Measurements from ENCODE around the gene ATP5IF1.
A peak's percentile ranks its signal among the peaks of the same experiment; 100 is the strongest.

ATP5IF1 gene

GRCh38 chr1:28235755-28236655 is at the start of gene ATP5IF1:
ATP5IF1 (plus strand) TSS chr1:28236124; CDS start chr1:28236184, 60 bp downstream.
- DNase-seq = peak; percentile 92

GRCh38 chr1:28190337-28190979 is 45.5 kb upstream of the ATP5IF1 start:
- DNase-seq = no peak

GRCh38 chr1:28190996-28191645 is 44.8 kb upstream of the ATP5IF1 start:
- no peak for DNase-seq

- DNase-seq = no peak
Measured at GRCh38 chr1:28193701-28194161, 42.2 kb upstream of the ATP5IF1 start.

- no peak for DNase-seq
Measured at GRCh38 chr1:28194326-28195035, 41.4 kb upstream of the ATP5IF1 start.

GRCh38 chr1:28195780-28196179 is 40.1 kb upstream of the ATP5IF1 start:
- DNase-seq = peak; percentile 51

GRCh38 chr1:28196330-28196729 is 39.6 kb upstream of the ATP5IF1 start:
- no peak for DNase-seq

- DNase-seq = peak; percentile 54
Measured at GRCh38 chr1:28197682-28198415, 38.1 kb upstream of the ATP5IF1 start.

- peak; percentile 84 for DNase-seq
Measured at GRCh38 chr1:28199328-28200233, 36.3 kb upstream of the ATP5IF1 start.

GRCh38 chr1:28200234-28200873 is 35.6 kb upstream of the ATP5IF1 start:
- DNase-seq = peak; percentile 55

- no peak for DNase-seq
Measured at GRCh38 chr1:28205243-28205642, 30.7 kb upstream of the ATP5IF1 start.

- peak; percentile 72 for DNase-seq
Measured at GRCh38 chr1:28208818-28209441, 27.0 kb upstream of the ATP5IF1 start.

- DNase-seq = no peak
Measured at GRCh38 chr1:28209700-28210099, 26.2 kb upstream of the ATP5IF1 start.

GRCh38 chr1:28213315-28213714 is 22.6 kb upstream of the ATP5IF1 start:
- no peak for DNase-seq

GRCh38 chr1:28229089-28229488 is 6.8 kb upstream of the ATP5IF1 start:
- DNase-seq = no peak

GRCh38 chr1:28229996-28230395 is 5.9 kb upstream of the ATP5IF1 start:
- no peak for DNase-seq

- peak; percentile 97 for DNase-seq
Measured at GRCh38 chr1:28232558-28233263, 3.2 kb upstream of the ATP5IF1 start, which contains the start of gene DNAJC8. DNAJC8 (minus strand) TSS chr1:28233029; CDS start chr1:28232998, 31 bp downstream.

GRCh38 chr1:28233264-28233606 is 2.7 kb upstream of the ATP5IF1 start:
- DNase-seq = no peak

GRCh38 chr1:28236656-28237322 is 865 bp downstream of the ATP5IF1 start:
- no peak for DNase-seq

Measured in activated CD8-positive, alpha-beta memory T cell treated with anti-CD3 and anti-CD28 coated beads for 24 hours (primary cell).